ENCODE measurements around the gene MT1X.
"Not testable (repeated sequence)": the region's sequence is repeated elsewhere in the genome, so short reads cannot be mapped to it uniquely, and the experiment has no call there.

- TF ChIP-seq POLR2AphosphoS5, CTCF, POLR2A (IDR thresholded peaks at IDR 0.05): not testable (repeated sequence)
Observed at GRCh38 chr16:56717532-56717931, 35.3 kb downstream of the MT1X start.
